ENCODE results near the gene ARHGAP35. TPM values are rescaled to one million over a fixed set of nuclear protein-coding genes. Genes with fewer than 3 reads are reported as not detected.

The ARHGAP35 gene
- total RNA-seq, 1 donor from 2014 or later: 86.0 TPM

GRCh38 chr19:46844067-46844489 lies 16.7 kb upstream of the ARHGAP35 start:
- H3K4me1 Mint-ChIP-seq (ENCODE audit: low read depth): no peaks in the 10 kb centered on the region
- H3K9me3 Mint-ChIP-seq (ENCODE audit: low read depth): no peaks in the 10 kb centered on the region
- H3K36me3 Mint-ChIP-seq (ENCODE audit: insufficient read depth): peaks cover 14% of the 10 kb centered on the region
- no peaks in the 10 kb centered on the region for H3K27me3 Mint-ChIP-seq
- H3K27ac Mint-ChIP-seq: no peak overlapping the region
- no peak overlapping the region for H3K4me3 Mint-ChIP-seq (ENCODE audit: low read depth)
- no peak for DNase-seq (ENCODE audit: low spot score, unreplicated experiment)
- no peak for TF ChIP-seq CTCF (IDR thresholded peaks at IDR 0.05; ENCODE audit: unreplicated experiment)

GRCh38 chr19:46845959-46846459 lies 14.8 kb upstream of the ARHGAP35 start:
- Mint-ChIP-seq H3K4me1 (ENCODE audit: low read depth) (peaks cover 12% of the 10 kb centered on the region), H3K4me3 (ENCODE audit: low read depth) (no peak overlapping the region), H3K36me3 (ENCODE audit: insufficient read depth) (peaks cover 12% of the 10 kb centered on the region), H3K27ac (no peak overlapping the region), H3K9me3 (ENCODE audit: low read depth) (no peaks in the 10 kb centered on the region), H3K27me3 (no peaks in the 10 kb centered on the region)
- DNase-seq (ENCODE audit: low spot score, unreplicated experiment): no peak
- no peak for TF ChIP-seq CTCF (IDR thresholded peaks at IDR 0.05; ENCODE audit: unreplicated experiment)

GRCh38 chr19:46847528-46847927 lies 13.3 kb upstream of the ARHGAP35 start:
- TF ChIP-seq CTCF (IDR thresholded peaks at IDR 0.05; ENCODE audit: unreplicated experiment): no peak
- Mint-ChIP-seq H3K4me3 (ENCODE audit: low read depth) (no peak overlapping the region), H3K27me3 (no peaks in the 10 kb centered on the region), H3K9me3 (ENCODE audit: low read depth) (no peaks in the 10 kb centered on the region), H3K36me3 (ENCODE audit: insufficient read depth) (peaks cover 10% of the 10 kb centered on the region), H3K4me1 (ENCODE audit: low read depth) (peaks cover 12% of the 10 kb centered on the region), H3K27ac (no peak overlapping the region)
- no peak for DNase-seq (ENCODE audit: low spot score, unreplicated experiment)

GRCh38 chr19:46848389-46848788 lies 12.4 kb upstream of the ARHGAP35 start:
- no peak for TF ChIP-seq CTCF (IDR thresholded peaks at IDR 0.05; ENCODE audit: unreplicated experiment)
- Mint-ChIP-seq H3K4me3 (ENCODE audit: low read depth) (no peak overlapping the region), H3K4me1 (ENCODE audit: low read depth) (peaks cover 12% of the 10 kb centered on the region), H3K27ac (no peak overlapping the region), H3K36me3 (ENCODE audit: insufficient read depth) (peaks cover 10% of the 10 kb centered on the region), H3K27me3 (no peaks in the 10 kb centered on the region), H3K9me3 (ENCODE audit: low read depth) (no peaks in the 10 kb centered on the region)
- DNase-seq (ENCODE audit: low spot score, unreplicated experiment): no peak

GRCh38 chr19:46849610-46850009 lies 11.2 kb upstream of the ARHGAP35 start:
- no peak for TF ChIP-seq CTCF (IDR thresholded peaks at IDR 0.05; ENCODE audit: unreplicated experiment)
- Mint-ChIP-seq H3K4me3 (ENCODE audit: low read depth) (peak overlapping the region; percentile 96), H3K9me3 (ENCODE audit: low read depth) (no peaks in the 10 kb centered on the region), H3K4me1 (ENCODE audit: low read depth) (peaks cover 12% of the 10 kb centered on the region), H3K27me3 (peaks cover 3% of the 10 kb centered on the region), H3K36me3 (ENCODE audit: insufficient read depth) (peaks cover 7% of the 10 kb centered on the region), H3K27ac (peak overlapping the region; percentile 97)
- no peak for DNase-seq (ENCODE audit: low spot score, unreplicated experiment)

Data from progenitor cell of endocrine pancreas (in vitro differentiated cells).